Vein endothelial cell (primary cell): ENCODE measurements around the gene ZNF48. TPM values are rescaled to one million over a fixed set of nuclear protein-coding genes. Genes with fewer than 3 reads are reported as not detected.

Experiments
- small RNA-seq: library from RNA; depleted of rRNA; stranded (forward); fragments of <200 nt; gene quantifications from one replicate; pipeline ENCODE3, GENCODE V24; 2012
- total RNA-seq: library from RNA; depleted of rRNA; stranded (reverse); fragments of >200 nt; gene quantifications from 2 replicates; pipeline ENCODE4 v1.2.3, GENCODE V29; 2012

The ZNF48 gene
- 18.9 and 30.4 TPM in 2 replicates for total RNA-seq

DNA sequence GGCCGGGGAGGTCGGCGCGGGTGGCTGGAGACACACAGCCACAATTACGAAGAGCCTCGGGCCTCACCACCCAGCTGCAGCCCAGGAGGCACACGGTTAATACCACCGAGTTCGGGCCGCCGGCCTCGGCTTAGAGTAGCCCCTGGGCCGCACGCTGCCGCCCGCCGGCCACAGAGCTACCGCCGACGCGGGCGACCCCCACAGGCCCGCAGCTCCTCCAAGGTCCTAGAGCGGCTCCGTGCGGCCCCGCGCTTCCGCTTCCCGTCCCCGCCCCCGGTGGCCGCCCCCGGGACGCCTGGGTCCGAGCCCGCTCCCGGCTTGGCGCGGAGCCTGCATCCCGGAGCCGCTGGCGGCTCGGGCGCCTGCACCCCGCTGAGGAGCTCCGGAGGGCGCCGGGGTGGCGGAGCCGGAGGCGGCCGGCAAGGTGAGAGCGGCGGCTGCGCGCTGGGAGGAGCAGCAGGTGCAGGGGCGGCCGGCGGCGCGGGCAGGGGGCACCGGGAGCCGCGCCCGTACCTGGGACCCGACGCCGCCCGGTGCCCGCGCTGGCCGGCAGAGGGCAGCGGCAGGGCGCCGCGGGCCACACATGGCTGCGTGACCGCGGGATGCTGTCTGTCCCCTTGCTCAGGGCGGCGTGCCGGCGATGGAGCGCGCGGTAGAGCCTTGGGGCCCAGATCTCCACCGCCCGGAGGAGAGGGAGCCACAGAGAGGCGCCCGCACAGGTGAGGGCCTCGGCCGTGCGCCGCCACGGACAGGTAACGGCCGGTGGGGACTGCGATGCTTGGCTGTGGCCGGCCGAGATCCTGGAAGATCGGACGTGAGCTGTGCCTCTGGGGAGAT, at the start of gene ZNF48:
ZNF48 (plus strand) TSS at position 266 of the 837 bp plus-strand sequence; CDS start at position 641, 375 bp downstream.

DNA sequence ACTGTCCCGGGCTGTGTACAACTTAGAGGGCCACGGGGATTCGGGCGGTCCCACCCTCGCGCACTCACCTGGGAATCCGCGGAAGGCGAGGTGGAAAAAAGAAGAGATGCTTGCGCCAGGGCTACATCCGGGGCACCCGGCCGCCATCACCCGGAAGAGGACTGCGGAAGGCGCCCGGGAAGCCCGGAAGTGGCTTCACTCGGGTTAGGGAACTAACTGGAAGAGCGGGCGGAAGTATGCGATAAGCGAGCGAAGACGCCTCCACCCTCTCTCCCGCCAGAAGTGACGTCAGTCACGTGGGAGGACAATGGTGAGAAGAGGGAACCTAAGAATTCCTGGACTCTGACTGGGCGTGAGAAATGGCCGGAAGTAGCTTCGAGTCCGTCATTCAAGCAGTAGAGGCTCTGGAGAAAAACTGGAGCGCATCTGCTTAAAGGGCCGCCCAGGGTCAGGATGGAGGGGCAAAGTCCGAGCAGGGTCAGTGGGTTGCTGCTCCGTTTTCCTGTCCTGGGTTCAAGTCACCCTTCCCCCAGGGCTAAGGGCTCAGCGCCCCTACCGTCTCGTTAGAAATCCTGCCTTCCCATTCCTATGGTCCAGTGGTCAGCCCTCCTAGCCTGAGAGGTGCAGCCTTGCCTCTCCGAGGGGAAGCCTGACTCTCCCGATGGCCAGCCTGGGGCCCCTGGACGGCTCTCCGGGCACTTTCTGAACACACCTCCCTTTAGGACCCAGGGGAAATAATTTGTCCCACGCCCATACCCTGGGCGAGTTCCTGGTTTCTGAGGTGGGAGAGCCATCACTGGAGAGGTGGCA, 39.9 kb upstream of the ZNF48 start, which contains the start of gene CD2BP2:
CD2BP2 (minus strand) TSS at position 165 of the 810 bp plus-strand sequence. CDS start 627 bp downstream, outside the sequence.

DNA sequence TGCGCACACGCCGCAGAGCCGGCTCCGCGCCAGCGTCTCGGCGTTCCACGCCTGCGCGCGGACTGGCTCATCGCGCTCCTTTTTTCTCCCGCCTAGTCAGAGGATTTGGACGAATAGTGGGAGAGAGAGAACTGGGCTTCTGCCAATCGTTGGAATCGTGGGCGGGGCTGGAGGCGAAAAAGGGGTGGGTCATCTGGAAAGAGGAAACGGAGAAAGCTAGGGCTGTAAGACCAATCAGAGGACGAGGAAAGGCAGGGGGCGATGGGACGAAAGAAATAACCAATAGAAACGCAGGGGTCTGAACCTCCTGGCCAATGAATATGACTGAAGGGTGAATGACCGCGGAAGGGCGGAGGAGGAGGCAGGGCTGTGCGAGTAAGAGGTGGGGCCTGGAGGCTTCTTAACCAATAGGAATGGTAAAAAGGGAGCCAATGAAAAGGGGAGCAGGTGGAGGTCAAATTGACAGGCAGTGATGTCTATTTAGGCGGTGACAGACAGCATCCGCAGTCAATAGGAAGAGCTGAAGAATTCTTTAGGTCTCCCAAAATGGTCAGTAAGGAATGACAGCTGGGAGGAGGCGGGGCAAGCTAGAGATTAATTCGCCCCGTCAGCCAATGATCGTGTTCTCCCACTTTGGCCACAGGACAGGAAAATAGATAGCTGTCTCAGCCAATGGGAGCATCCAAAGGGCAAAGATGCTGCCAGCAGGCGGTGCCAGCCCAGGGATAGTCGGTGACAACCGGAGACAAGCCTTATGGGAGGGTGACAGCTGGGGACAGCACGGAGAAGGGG, 24.6 kb upstream of the ZNF48 start, which contains the start of gene TBC1D10B:
TBC1D10B (minus strand) TSS at position 39 of the 792 bp plus-strand sequence. CDS start 311 bp downstream, outside the sequence.

DNA sequence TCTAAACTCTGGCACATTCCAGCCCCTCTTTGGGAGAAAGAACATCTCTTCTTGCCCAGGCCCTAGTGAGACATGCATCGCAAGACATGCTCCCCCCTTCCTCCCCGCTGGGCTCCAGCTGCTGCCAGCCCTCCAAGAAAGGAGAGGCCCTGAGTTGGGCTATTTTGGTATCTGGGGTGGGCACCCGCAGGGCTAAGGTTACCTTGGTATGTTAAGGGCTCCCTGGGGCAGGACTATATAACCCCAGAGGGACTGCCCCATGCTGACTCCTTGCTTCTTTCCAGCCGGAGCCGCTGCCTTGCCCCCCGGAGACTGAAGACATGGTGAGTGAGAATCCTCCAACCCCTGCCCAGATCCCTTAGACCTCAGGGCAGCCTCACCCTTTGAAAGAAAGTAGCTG, 20.7 kb upstream of the ZNF48 start, which contains the start of gene MYL11:
MYL11 (plus strand) TSS at position 265 of the 400 bp plus-strand sequence; CDS start at position 321, 56 bp downstream.

DNA sequence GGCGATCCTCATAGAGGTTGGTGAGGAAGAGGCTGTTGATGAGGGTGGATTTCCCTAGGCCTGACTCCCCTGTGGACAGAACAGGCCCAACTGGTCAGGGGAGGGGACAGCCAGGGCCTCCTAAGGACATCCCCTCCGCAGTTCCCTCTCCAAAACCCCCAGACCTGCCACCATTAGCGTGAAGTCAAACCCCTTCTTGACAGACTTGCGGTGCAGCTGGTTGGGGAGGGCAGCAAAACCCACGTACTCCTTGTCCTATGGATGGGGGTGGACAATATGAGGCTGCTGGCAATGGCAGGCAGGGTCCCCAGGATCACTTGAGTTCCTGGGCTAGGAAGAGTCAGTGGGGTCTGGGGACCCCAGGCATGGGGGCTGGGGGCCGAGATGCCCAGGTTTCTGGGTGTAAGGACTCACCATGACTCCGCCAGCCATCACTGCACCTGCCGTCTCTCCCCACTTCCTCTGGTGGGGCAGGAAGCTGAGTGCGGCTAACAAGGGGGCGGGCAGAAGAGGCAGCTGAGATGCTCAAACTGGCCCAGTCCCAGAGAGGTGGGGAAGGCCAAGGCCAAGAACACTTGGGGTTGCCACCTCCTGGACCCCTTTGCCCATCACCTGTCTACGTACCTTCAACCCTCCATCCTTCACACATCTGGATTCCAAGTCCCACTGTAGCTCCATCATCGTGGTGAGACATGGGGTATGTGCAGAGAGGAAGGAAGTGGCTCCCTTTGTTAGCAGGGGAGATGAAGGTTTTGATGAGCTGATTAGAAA, 12.9 kb upstream of the ZNF48 start, which contains the start of gene SEPTIN1:
SEPTIN1 (minus strand) TSS at position 451 of the 771 bp plus-strand sequence; CDS start at position 432, 19 bp downstream.

DNA sequence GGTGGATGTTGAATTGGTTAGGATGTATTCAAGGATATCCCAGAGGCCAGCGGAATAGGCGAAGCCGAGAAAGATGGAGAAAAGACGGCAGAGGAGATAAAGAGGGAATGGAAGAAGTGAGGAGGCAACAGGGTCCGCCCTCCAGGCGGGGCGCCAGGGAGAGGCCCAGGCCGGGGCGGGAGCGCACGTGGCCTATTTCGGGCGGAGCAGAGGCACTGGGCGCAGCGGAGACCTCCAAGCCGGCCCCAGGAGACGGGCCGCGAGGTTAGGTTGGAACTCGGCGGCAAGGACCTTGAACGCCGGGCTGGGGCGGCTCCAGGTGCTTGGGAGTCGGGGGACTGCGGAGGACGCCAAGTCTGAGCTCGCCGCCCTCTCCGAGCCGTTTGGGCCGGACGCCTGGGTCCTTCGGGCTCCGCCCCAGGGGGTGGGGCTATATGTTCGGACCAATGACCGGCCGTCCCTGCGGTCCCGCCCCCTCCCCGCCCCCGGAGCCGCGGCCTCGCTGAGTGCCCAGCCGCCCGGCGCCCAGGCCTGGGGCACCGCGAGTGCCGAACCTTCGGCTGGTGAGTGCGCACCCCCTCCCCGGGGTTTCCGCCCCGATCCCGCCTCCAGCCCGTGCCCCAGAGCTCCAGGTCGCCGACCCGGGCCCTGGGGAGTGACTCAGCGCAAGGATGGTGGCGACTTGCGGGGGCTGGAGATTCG, 12.0 kb downstream of the ZNF48 start, which contains the start of gene ZNF771:
ZNF771 (plus strand) TSS at position 505 of the 702 bp plus-strand sequence. CDS start 448 bp downstream, outside the sequence.

DNA sequence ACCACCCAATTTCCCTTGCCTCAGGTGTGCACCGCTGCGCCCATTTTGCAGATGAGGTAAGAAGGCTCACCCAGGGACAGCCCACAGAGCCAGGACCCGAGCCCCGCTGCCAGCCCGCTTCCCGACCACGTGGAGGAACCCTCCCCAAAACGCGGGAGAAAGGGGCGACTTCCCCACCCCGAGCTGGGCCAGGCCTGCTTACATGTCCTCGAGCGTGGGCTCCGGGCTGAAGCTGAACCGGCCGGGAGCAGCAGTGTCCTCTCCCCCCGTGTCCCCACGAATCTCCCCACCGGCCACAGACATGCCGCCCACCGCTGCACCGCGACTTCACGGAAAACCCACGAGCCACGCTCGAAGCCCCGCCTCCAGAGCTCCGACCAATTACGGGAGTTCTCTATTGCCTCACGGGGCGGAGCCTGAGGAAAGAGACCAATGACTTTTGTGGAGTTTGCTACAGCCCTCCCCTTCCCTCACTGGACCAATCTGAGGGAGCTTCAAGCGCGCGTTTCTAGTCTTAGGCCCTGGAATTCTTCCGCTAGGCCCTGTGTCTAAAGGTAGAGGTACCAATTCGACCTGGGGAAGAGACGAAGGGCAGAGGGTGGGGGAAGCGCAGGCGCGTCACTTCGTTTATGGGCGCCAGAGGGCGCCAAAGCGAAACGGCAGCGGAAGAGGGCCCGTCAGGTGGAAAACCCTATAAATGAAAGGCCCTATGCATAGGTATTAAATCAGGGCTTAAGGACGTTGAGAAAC, 34.6 kb downstream of the ZNF48 start, which contains the start of gene DCTPP1:
DCTPP1 (minus strand) TSS at position 353 of the 750 bp plus-strand sequence; CDS start at position 303, 50 bp downstream.

DNA sequence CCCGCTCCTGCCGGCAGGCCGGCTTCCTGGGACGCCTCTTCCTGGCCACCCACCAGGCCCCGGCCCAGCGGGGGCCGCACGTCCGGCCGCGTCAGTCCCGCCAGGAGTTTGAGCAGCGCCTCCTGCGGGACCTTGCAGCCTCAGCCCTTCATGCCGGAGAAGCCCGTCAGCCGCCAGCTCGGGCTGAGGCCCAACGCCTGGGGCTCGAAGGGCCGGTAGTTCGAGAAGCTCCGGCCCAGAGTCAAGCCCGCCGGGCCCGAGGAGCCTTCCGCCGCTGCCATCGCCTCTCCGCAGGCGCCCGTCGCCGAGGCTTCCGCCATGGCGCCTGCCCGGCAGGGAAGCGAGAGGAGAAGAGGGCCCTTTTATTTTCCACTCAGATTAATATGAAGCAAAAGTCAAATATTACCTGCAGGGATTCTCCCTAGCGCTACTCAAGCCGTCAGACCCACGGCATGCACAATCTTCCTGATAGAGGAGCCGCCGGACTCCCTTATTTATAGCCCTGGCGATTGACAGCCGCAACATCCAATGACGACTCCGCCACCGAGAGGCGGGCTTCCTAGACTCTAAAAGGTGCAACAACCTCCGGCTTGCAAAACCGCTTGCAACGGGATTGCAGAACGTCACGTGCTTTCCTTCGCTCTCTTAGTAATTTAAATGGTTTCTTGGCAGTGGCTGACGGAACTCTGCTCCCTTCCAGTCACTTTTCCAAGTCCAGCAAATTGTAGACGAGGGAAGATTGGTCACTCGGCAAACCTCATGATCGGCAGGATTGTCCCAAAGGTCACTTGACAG, 50.4 kb downstream of the ZNF48 start, which contains the start of gene SEPHS2:
SEPHS2 (minus strand) TSS at position 467 of the 795 bp plus-strand sequence; CDS start at position 320, 147 bp downstream.

Small RNA genes lying within 50 kb of the gene (small RNA-seq; reads per million reads assigned to genes)
- 8.7 reads per million, percentile 95 among the genes with 10 or more reads in this experiment for gene RF00406

Other genes with a start within 250 kb of the ZNF48 start
- 5.6 and 6.8 TPM in 2 replicates for gene CORO1A, start 211.8 kb upstream of the ZNF48 start, total RNA-seq
- gene BOLA2B, start 201.8 kb upstream of the ZNF48 start, total RNA-seq, result 96.4 and 190 TPM in 2 replicates
- 31.4 and 50.0 TPM in 2 replicates for gene SLX1A, start 201.5 kb upstream of the ZNF48 start, total RNA-seq
- 12.4 and 13.7 TPM in 2 replicates for gene SULT1A3, start 196.2 kb upstream of the ZNF48 start, total RNA-seq
- 0.96 and 3.6 TPM in 2 replicates for gene NPIPB13, start 146.9 kb upstream of the ZNF48 start, total RNA-seq
- gene CD2BP2, start 40.1 kb upstream of the ZNF48 start, total RNA-seq, result 40.5 and 43.7 TPM in 2 replicates
- gene TBC1D10B, start 24.9 kb upstream of the ZNF48 start, total RNA-seq, result 45.6 and 48.0 TPM in 2 replicates
- gene MYL11, start 20.6 kb upstream of the ZNF48 start, total RNA-seq, result not detected in 2 replicates
- not detected in 2 replicates for gene SEPTIN1, start 12.9 kb upstream of the ZNF48 start, total RNA-seq
- 9.3 and 14.7 TPM in 2 replicates for gene ZNF771, start 12.2 kb downstream of the ZNF48 start, total RNA-seq
- 39.8 and 51.2 TPM in 2 replicates for gene DCTPP1, start 34.6 kb downstream of the ZNF48 start, total RNA-seq
- gene SEPHS2, start 50.5 kb downstream of the ZNF48 start, total RNA-seq, result 10.8 and 12.1 TPM in 2 replicates
- not detected in 2 replicates for gene ITGAL, start 77.3 kb downstream of the ZNF48 start, total RNA-seq
- gene ZNF768, start 131.1 kb downstream of the ZNF48 start, total RNA-seq, result 25.3 and 32.0 TPM in 2 replicates
- 9.5 and 11.7 TPM in 2 replicates for gene ZNF747, start 139.4 kb downstream of the ZNF48 start, total RNA-seq
- 10.5 and 10.6 TPM in 2 replicates for gene ZNF764, start 163.0 kb downstream of the ZNF48 start, total RNA-seq
- 5.2 and 6.2 TPM in 2 replicates for gene ZNF688, start 176.3 kb downstream of the ZNF48 start, total RNA-seq
- gene ZNF785, start 190.3 kb downstream of the ZNF48 start, total RNA-seq, result 12.7 and 13.0 TPM in 2 replicates
- 7.2 and 7.9 TPM in 2 replicates for gene ZNF689, start 215.0 kb downstream of the ZNF48 start, total RNA-seq